Stimulated activated CD4-positive, alpha-beta T cell treated with anti-CD3 and anti-CD28 coated beads, Interleukin-12 subunit alpha, Interleukin-12 subunit beta, amount 100 ng/mL, for 48 hours (primary cell): Measurements from ENCODE around the gene ABTB2.

Source experiments
- DNase-seq, 3 donors: peaks; one replicate each; pipeline ENCODE4 v3.0.0-alpha.2; 2020; ENCODE audit warnings: low read depth in 2 of 3, low spot score in 1 of 3

Gene ABTB2

DNA sequence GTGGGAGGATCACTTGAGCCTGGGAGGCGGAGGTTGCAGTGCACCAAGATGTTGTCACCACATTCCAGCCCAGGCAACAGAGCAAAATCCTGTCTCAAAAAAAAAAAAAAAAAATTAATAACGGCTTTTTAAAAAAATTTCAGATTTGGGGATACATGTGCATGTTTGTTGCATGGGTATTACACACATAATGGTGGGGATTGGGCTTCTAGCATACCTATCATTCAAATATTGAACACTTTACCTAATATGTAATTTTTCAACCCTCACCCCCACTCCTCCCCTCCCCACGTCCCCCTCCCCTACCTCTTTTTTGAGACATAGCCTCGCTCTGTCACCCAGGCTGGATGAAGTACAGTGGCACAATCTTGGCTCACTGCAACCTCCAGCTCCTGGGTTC, 40.1 kb downstream of the ABTB2 start:
- DNase-seq, result no peak

DNA sequence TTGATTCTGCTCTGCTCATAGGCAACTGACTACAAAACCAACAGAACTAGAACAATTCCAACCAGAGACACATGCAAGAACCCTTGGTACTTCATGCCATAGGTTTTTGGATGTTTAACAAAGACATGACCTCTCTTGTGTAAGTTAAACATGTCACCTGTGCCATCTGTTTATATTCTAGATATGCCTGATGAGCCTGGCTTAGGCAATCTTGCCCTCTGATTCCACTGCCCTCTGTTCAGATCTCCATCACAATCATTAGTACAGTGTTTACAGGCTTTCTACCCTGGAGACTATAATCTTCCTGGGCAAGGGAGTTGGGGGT, 40.8 kb downstream of the ABTB2 start:
- no peak for DNase-seq

GRCh38 chr11:34316347-34317035, 41.3 kb downstream of the ABTB2 start:
- DNase-seq, result no peak

DNA sequence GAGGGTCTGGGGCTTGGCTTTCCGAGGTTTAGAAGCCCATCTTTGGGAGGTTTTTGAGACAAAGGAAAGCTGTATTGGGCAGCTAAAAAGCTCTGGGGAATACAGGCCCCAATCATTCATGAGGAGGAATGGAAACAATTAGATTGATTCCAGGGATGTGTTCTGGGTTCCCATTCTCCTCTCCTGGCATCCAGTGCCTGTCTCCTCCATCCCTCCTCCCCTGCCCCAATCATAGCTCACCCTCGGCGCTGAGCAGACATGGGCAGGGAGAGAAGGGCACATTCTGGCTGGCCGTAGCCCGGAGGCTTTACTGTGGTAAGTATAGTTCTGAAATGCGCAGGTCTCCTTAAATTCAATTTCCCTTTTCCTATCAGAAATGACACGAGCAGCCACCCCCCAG, 42.4 kb downstream of the ABTB2 start:
- no peak for DNase-seq

GRCh38 chr11:34314936-34315335, 42.9 kb downstream of the ABTB2 start:
- no peak for DNase-seq

DNA sequence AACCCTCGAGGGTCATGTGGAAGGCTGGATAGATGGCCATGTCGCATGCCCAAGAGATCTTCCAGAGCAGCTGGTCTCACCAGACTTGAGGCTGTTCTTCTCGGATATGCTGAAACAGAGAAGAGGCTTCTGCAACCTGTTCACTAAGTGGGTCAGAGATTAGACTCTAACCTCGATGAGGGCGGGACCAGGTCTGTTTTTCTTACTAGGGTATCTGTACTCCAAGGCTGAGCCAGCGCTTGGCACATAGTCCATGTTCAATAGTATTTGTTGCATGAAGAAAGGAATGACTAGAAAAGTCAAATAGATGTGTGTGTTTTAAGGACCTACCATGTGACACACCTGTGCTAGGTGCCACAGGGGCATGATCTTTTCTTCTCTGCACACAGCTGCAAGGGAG, 43.6 kb downstream of the ABTB2 start:
- no peak for DNase-seq

GRCh38 chr11:34313099-34313517, 44.7 kb downstream of the ABTB2 start:
- DNase-seq, result no peak

GRCh38 chr11:34311126-34311525, 46.7 kb downstream of the ABTB2 start:
- DNase-seq, result no peak

DNA sequence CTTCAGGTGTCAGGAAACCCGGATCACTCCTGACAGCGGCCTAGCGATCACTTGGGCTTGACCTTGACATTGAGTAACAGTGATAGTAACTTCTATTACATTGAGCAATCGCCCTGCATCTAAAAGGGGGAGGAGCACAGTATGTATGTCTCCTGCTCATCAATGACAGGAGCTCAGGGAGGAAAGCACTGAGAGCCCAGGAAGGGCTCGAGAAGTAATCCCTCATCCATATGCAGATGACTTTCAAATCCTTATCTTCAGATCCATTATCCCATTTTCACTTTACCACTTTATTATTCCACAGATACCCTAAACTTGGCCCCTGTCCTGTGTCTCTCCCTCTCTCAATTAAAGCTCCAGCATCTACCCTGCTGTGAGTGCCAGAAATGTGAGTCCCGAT, 47.8 kb downstream of the ABTB2 start:
- no peak for DNase-seq

DNA sequence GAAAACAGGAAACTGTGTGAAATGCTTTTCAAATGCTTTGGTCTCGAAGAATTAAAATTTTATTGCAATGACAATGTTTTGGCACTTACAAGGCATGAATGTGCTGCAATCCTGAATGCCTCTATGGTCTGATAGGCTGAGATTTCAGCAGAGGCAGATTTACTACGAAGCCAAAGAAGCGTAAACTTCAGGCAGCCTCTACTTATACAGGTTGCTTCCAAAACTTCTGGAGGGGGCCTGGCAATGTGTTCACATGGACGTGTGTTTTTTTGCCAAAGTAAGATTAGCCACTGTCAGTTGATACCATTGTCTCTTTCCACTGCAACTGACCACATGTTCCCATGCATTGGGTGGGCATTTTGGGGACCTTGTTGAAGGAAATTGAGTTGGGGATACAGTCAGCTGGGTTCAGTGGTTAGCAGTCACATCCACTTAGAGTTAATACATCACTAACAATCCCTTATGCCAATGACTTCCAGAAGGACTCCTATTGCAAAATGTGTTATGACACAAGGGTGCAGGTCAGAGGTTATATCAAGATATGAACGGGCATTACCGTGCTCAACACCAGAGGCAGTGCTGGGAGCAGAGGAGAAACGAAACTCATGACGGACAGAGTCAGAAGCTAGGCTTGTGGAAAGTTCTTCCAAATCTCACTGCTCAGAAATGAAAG, 48.8 kb downstream of the ABTB2 start:
- no peak for DNase-seq

DNA sequence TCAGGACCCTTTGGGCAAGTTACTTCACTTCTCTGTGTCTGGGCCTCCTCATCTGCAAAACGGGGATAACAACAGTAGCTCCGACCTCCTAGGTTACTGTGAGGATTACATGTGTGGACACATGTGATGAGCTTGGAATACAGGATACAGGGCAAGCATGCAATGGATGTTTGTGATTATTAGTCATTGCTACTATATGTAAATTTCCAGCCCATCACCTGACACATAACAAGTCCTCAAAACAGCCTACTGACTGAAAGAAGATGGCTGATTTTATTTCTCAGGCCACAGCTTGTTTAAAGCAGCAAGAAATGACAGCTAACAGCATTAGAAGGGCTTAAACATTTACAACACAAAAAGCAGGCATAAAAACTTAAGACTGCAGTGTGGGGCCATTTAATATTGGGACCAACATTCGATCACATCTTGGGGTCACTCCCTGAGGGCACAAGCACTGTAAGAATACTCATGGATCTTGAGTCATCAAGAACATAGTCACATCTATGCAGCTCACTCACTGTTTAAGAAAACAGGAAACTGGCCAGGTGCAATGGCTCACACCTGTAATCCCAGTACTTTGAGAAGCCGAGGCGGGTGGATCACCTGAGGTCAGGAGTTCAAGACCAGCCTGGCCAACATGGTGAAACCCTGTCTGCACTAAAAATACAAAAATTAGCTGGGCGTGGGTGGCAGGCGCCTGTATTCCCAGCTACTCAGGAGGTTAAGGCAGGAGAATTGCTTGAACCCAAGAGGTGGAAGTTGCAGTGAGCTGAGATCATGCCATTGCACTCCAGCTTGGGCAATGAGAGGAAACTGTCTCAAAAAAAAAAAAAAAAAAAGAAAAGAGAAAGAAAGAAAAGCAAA, 49.5 kb downstream of the ABTB2 start:
- DNase-seq, result no peak

DNA sequence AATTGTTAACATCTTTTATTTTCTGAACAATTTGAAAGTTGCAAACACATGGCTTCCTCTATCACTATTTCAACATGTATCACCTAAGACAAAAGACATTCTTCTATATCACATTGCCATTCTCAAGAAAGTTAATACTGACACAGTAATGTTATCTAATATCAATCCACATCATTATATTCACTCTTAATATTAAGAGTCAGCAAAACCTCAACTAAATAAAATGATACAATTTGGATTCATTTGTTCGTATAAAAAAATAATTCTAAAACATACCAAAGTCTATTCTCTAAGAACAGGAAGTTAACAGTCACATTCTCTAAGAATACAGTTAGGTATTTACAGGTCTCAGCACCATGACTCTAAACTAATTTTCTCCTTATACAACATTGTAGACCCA, 52.0 kb downstream of the ABTB2 start:
- DNase-seq, result no peak

GRCh38 chr11:34305193-34305592, 52.6 kb downstream of the ABTB2 start:
- DNase-seq, result no peak

DNA sequence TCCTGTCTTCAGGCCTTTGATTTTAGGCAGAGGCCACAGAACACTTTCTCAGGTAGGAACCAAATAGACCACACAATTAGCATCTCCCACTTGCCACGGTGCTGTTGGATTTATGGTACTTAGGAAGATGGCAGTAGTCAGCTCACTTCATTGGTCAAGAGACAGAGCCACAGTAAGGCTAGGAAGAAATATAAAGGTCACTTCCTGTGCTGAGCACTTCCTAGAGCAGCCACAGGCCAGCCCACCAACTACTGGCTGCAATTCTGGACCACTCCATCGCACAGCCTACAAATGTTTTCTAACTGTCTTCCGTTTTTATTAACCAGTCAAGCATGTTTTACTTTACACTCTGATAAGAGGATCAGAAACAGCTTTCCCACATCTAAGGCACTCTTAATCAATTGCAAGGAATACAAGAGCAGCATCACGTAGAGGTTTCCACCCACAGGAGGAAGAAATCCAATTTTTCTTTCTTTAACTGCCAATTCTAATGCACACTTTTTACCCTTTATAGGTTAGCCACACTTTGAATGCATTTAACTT, 54.7 kb downstream of the ABTB2 start:
- no peak for DNase-seq

- no peak for DNase-seq
These were observed 55.5 kb downstream of the ABTB2 start for GRCh38 chr11:34302046-34302921.

GRCh38 chr11:34300926-34301295, 56.9 kb downstream of the ABTB2 start:
- DNase-seq, result no peak

DNA sequence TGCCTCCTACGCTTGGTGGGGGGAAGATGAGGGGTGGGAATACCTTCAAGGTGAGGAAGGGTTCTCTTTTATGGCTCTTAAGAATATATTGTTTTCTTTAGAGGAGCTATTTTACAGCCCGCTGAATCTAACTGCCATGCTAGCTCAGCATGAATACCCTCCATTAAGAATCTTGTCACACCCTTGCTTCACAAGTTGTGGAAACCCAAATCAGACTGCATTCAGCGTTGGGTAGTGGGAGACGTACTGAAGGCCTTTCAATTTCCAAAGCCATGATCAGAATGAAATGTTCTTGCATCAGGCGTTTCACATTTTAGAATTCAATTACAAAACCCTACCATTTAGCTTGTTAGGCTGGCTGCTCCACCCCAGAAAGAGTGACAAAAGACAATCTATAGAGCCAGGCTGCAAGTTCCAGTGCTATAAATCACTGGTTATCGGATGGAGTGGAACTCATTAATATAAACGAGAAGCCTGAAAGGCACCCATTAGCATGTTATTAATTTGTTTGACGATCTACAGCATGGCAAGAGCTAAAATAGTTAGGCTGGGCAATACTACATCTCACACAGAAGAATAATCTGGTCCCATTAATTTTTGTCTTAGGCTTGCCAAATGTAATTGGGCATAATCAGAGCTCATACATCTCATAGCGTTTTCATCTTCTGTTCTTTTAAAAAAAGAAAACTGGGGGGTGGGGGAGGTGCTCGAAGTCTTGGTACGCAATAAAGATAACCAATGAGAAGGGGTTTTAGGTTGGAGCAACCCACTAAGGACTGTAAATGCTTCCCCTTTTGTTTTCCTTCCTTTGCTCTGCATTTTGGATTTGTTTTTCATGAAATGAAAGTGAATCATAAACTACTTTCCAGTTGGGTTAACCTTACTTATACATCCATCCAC, 57.5 kb downstream of the ABTB2 start:
- no peak for DNase-seq

- no peak for DNase-seq
These were observed 58.4 kb downstream of the ABTB2 start for GRCh38 chr11:34299284-34299972.

DNA sequence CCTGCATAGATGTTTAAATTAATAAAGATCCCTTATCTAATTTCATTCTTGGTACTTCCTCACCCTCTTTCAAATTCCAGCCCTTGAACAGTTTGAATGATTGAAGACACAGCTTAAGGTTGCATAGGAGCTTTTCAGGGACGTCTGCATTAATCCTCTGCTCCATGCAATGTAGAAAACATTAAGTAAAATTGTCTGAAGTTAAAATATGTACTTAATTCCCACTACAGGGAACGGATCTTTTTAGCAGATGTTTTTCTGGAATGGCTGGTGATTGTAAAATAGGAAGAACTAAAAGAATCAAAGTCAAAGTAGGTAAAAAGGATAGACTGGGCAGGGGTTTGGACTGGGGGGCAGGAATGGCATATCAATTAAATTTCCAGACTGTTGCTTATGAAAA, 58.9 kb downstream of the ABTB2 start:
- no peak for DNase-seq
